Fibroblast of upper back skin (primary cell): ENCODE data around the gene CDH8.

Experiments used
- DNase-seq: peaks from one replicate; pipeline ENCODE4 v3.0.0-alpha.2; 2013

Gene CDH8

DNA sequence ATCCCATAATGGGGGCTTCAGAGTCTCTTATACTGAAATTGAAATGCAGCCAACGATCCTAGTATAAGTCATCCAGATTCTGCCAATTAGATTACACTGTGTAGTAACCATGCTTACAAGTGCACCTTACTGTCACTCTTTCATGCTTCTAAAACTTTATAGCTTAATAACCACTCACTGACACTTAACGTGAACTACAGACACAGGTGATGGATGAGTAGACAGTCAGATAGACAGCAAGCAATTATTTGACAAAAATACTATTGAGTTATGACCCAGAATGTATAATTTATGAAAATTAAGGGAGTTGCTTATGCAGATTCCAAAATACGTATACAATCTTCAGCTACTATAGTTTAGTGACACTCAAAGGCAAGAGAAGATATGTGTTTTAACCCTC, 6.3 kb downstream of the CDH8 start:
- DNase-seq = no peak

DNA sequence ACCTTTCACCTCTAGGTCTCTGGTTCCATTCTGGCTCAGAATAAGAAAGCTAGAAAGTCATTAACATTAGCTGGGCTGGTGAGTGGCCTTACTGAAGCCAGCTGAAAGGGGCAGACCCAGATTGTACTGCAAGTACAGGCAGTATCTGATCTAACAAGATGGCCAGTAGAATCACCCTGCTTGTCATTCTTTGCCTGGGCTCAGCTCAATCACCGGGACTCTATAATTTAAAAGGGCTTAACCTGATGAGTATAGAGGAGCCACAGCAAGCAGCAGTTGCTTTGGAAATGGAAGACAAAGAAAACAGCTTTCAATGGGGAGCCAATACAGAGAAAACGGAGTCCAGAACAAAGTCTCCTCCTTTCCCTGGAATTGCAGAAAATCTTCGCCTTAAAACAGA, 13.6 kb downstream of the CDH8 start:
- no peak for DNase-seq

GRCh38 chr16:62021161-62021581, 15.1 kb downstream of the CDH8 start:
- DNase-seq = peak; percentile 16

DNA sequence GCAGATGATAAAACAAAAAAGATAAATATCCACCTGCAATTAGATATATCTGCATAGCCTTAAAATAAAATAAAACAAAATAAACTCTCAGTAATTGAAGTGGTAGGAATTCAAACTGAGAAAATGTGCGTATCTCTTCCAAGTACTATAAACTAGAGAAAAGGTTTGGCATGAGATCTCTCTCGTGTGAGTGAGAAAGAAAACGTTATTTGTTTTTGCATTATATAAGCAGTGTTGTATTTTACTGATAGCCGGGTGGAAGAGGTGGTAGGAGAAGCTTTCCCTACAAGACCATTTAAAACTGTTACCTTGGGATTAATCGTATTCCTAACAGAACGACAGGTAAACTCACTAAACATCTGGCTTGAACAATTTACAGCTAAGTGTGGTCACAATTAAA, 15.6 kb downstream of the CDH8 start:
- no peak for DNase-seq

GRCh38 chr16:62019851-62020250, 16.4 kb downstream of the CDH8 start:
- no peak for DNase-seq

- no peak for DNase-seq
Measured at GRCh38 chr16:62018301-62019060, 17.8 kb downstream of the CDH8 start.

DNA sequence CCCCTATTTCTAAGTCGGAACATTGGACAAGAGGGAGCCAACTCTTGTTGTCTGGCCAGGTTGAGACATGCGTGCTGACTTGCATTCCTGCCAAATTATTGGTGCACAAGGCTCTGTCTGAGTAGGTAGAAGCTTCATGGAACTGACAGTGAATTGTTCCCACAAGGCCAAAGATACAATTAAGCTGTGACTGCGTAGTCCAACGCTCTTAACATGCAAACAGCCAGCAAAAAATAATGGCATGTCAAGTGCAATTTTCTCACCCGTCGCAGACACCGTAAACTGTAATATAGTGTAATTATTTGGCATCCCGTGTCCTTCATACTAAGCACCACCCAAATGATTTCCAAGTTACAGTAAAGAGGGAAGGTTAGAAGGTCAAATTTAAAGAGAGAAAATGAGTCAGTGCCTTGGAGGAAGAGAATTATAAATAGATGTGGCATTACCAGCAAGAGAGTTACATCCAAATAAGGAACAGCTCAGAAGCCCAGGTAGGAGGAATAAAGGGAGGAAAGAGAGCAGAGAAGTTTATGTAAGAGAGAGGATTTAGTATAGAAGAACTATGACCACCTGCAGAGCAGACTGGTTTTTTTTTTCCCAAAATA, 21.8 kb downstream of the CDH8 start:
- DNase-seq = no peak

GRCh38 chr16:62010186-62010585, 26.1 kb downstream of the CDH8 start:
- DNase-seq = no peak

GRCh38 chr16:61998460-61998859, 37.8 kb downstream of the CDH8 start:
- DNase-seq = no peak

- DNase-seq = no peak
Measured at GRCh38 chr16:61993108-61993507, 43.1 kb downstream of the CDH8 start.

GRCh38 chr16:61987474-61988012, 48.7 kb downstream of the CDH8 start:
- DNase-seq = no peak

GRCh38 chr16:61969077-61969382, 67.2 kb downstream of the CDH8 start:
- no peak for DNase-seq

- no peak for DNase-seq
Measured at GRCh38 chr16:61968242-61969076, 67.8 kb downstream of the CDH8 start.

- no peak for DNase-seq
Measured at GRCh38 chr16:61957075-61957855, 79.0 kb downstream of the CDH8 start.

DNA sequence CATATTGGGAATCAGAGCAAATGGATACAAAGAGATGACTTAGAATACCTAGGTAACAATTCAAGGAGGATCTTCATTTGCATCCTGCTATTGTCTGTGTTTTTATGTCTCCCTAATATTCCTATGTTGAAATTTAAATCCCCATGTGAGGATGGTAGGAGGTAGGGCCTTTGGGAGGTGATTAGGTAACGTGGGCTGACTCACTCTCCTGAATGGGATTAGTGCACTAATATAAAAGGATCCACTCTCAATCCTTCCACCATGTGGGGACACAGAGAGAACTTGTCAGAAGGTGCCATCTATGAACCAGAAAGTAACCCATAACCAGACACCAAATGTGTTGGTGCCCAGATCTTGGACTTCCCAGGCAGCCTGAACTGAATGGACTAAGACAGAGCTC, 83.4 kb downstream of the CDH8 start:
- no peak for DNase-seq

DNA sequence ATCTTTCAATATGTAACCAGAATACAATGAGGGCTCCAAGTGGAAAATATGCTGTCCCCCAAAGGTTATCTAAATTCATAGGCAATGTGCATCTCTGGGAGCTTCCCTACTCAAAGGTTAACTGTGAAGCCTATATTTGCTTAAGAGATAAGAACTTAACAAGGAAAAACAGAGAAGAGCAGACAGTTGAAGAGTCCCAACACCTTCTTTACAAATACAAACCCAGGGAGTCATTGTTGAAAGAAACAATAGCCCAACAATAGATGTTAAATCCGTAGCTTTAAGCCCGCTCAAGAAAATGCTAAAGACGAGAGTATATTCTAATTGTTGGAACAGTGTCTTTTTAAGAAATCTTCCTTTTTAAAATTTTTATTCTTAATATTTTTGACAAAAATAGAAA, 87.8 kb downstream of the CDH8 start:
- no peak for DNase-seq

DNA sequence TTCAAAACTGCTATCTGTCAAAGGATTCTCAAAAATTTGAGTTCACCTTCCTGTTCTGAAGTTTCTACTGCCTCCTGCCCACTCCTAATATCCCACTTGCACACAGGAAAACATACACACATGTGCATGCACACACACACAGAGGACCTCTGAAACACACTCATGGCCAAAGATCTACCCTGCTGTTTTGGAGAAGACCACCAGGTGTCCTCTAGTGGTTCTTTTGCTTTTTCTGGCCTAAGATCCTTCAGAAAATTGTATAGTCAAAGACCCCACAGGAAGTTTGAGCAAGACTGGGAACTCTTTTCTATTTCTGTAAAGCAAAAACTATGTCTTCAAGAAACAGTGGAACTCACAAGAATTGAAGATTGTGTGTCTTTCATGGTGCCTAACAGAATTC, 90.2 kb downstream of the CDH8 start:
- no peak for DNase-seq

DNA sequence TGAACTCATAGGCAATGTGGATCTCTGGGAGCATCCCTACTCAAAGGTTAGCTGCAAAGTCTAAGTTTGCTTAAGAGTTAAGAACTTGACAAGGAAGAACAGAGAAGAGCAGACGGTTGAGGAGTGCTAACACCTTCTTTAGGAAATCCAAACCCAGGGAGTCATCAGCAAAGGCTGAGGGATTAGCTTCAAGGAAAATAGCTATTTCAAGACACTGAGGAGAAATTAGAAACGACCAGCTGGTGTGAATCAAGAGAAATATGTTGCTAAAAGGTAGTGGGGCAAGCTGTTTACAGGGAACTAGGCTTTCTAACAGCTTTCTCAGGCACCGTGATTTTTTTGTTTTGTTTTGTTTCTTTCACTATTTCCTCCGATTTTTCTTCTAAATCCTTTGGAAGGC, 90.7 kb downstream of the CDH8 start:
- no peak for DNase-seq

DNA sequence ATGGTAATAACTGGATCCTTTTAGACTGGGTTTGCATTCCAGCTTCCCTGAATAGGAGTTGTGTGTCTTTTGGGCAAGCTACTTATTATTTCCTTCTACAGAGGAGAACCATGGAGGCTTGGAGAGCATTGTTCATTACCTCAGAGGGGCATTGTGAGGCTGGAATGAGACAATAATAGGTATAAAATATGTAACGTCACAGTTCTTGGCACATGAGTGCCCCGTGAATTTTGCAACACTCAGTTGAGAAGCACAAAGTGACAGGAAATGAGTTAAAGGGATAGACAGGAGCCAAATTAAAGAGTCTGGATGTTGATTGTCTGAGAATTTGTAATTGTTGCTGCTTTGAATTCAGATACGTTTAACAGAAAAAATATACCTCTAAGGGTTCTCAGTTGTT, 92.2 kb downstream of the CDH8 start:
- no peak for DNase-seq

GRCh38 chr16:61940611-61941010, 95.6 kb downstream of the CDH8 start:
- DNase-seq = no peak

DNA sequence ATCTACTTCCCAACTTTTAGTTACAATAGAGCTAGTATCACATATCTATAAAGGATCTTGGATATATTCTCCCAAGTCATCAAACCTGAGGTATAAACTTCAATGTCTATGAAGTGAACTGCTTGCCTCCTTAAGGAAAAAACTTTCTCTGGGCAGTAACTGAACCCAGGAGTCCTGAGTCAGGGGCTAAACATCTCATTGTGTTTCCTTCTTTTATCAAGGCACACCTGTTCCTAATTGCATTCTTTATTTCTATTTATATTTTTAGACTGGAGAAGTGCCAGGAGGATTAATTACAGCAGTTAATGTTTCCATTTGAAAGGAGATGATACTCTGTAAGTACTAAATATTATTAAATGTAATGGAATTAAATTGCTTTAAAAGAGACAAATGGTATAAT, 98.6 kb downstream of the CDH8 start:
- no peak for DNase-seq

DNA sequence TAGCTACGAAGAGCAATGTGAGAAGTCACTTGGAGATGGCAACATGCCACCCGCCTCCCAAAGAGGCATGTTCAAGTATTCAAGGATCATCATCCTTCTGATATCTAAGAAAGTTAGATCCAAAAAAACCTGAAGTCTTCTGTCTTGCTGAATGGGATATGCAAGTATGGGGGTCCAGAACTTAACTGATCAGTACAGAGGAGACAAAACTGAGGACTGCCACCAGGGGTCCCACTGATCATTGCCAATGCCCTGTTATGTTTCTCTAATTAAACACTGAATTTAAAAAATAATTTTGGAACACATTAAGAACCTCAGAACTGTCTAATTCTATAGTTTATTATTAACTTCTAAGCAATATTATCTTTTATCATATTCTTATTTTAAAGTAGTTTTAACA, 99.7 kb downstream of the CDH8 start:
- peak; percentile 1 for DNase-seq

DNA sequence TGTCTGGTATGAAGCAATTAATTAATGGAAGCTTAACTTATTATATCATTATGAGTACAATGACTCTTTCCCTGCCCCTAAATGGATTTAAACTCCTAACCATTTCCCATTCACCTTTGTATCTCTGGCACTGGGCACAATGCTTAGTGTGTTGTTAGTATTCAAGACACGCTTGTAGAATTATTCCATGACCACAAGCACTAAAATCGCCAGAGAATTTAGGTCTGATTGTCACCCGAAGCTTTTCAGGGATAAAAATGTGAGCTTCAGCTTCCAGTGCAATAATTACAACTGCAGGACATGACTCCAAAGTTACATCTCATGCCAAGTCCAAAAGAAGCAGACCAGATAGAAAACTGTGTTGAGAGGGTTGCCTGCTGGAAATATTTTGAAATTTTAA, 101.6 kb downstream of the CDH8 start:
- no peak for DNase-seq
